PFSK-1 (cell line): Measurements from ENCODE around the gene ZEB1.

Experiments used
- POLR2AphosphoS5 ChIP-seq: IDR thresholded peaks from 2 replicates; pipeline ENCODE4 v1.6.1; 2012; ENCODE audit warnings: low read depth, mild to moderate bottlenecking, control low read depth, low read length, moderate library complexity
- REST ChIP-seq, 2 experiments: IDR thresholded peaks; 2 replicates each; pipeline versions ENCODE4 v1.6.1 to v1.8.0; 2011 to 2012; ENCODE audit warnings: low read depth in 2 of 2, low read length in 2 of 2, control low read depth in 1 of 2, inconsistent platforms in 1 of 2, mild to moderate bottlenecking in 1 of 2, moderate library complexity in 1 of 2; ENCODE audit not compliant: insufficient read depth in 1 of 2
- TAF1 ChIP-seq: IDR thresholded peaks from 2 replicates; pipeline ENCODE4 v1.6.1; 2012; ENCODE audit warnings: low read length, control low read depth, borderline replicate concordance; ENCODE audit not compliant: insufficient read depth

- no peak for TF ChIP-seq TAF1
- no peak for TF ChIP-seq POLR2AphosphoS5
- TF ChIP-seq REST (IDR thresholded peaks at IDR 0.05; ENCODE audit: insufficient read depth in 1 of 2, low read depth in 2 of 2, low read length in 2 of 2), result no peak
Observed at GRCh38 chr10:31404640-31405039, 85.6 kb downstream of the ZEB1 start.
